Epithelial cell of proximal tubule (primary cell): ENCODE data around the gene TLCD4. TPM values are rescaled to one million over a fixed set of nuclear protein-coding genes. Genes with fewer than 3 reads are reported as not detected.
"Not testable (repeated sequence)": the region's sequence is repeated elsewhere in the genome, so short reads cannot be mapped to it uniquely, and the experiment has no call there.

ENCODE experiments used
- DNase-seq: peaks from one replicate; pipeline ENCODE4 v3.0.0-alpha.2; 2011; ENCODE audit warnings: low read depth
- H3K4me3 ChIP-seq: 2 replicates; pipeline ENCODE4 v1.5.1; 2011; ENCODE audit warnings: low read depth, mild to moderate bottlenecking, low read length
- total RNA-seq: library from RNA; depleted of rRNA; stranded (reverse); fragments of >200 nt; gene quantifications from 2 replicates; pipeline ENCODE4 v1.2.3, GENCODE V29; 2015
- TF ChIP-seq, protein P1 (sequence below): conservative IDR thresholded peaks from 2 replicates; pipeline ENCODE4 v1.5.1; 2012; ENCODE audit warnings: low read depth, mild to moderate bottlenecking, low read length

Gene TLCD4
- total RNA-seq, 1 donor from 2014 or later: 3.2 TPM

DNA sequence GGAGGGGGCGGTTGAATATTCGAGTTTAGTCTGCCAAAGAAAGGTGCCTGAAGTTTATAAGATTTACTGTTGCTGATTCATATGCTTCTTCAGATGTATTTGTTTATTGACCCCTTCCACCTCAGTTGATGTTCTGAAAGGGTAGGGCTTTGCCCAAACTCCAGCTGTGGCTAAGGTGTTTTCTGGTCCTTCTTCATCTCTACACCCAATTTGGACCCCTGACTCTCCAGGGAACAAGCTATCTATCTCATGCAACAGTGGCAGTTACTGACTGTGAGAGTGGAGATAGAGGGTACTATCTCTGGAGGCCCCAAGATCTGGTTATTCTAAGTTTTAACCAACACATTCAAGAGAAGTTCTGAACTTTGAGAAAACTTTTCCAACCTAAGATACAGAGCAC, 31.8 kb upstream of the TLCD4 start:
- DNase-seq: no peak
- no peak overlapping the region for H3K4me3 ChIP-seq
- TF ChIP-seq, protein P1, sequence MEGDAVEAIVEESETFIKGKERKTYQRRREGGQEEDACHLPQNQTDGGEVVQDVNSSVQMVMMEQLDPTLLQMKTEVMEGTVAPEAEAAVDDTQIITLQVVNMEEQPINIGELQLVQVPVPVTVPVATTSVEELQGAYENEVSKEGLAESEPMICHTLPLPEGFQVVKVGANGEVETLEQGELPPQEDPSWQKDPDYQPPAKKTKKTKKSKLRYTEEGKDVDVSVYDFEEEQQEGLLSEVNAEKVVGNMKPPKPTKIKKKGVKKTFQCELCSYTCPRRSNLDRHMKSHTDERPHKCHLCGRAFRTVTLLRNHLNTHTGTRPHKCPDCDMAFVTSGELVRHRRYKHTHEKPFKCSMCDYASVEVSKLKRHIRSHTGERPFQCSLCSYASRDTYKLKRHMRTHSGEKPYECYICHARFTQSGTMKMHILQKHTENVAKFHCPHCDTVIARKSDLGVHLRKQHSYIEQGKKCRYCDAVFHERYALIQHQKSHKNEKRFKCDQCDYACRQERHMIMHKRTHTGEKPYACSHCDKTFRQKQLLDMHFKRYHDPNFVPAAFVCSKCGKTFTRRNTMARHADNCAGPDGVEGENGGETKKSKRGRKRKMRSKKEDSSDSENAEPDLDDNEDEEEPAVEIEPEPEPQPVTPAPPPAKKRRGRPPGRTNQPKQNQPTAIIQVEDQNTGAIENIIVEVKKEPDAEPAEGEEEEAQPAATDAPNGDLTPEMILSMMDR: no peak

DNA sequence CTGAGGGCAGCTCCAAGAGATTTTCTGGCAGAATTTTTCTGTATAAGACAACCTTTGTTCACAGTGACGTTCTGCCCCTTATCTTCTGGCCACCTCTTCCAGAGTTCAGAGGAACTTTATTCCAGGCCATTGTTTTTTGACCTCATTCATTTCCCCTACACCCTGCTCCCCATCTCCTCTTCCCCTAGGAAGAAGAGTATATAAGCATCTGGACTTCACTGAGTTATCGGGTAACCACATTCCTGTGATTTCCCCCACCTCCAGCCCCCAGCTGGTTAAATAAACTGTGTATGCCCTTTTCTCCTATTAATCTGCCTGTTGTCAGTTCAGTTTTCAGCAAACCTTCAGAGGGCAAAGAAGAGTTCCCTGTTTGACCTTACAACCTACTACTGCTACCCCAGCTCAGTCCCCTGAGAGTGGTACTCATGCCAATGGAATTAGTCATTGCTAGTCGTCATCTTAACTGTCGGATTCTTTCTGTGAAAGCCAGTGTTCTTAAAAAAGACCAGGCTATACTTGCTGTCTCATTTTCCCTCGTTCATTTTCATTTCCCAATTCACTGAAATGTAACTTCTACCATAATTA, 30.1 kb upstream of the TLCD4 start:
- no peak overlapping the region for H3K4me3 ChIP-seq
- peak; percentile 54 for DNase-seq
- TF ChIP-seq, protein P1: no peak

DNA sequence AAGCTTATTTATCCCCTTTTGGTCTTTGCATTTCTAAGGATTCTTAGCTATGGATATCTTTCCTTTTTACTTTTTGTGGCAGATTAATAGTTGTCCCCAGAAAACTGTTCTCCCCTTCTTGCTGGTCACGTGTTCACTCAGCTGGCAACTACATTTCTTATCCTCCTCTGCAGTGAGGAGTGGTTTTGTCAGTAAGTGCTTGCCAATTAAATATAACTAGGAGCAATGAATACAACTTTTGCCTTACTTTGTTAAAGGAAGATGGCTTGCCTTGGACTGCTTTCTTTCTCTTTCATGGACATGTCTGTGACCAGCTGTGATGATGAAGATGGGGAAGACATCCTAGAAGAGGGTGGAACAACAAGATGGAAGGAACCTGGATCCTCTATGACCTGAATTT, 28.9 kb upstream of the TLCD4 start:
- no peak overlapping the region for H3K4me3 ChIP-seq
- TF ChIP-seq, protein P1: no peak
- DNase-seq: no peak

DNA sequence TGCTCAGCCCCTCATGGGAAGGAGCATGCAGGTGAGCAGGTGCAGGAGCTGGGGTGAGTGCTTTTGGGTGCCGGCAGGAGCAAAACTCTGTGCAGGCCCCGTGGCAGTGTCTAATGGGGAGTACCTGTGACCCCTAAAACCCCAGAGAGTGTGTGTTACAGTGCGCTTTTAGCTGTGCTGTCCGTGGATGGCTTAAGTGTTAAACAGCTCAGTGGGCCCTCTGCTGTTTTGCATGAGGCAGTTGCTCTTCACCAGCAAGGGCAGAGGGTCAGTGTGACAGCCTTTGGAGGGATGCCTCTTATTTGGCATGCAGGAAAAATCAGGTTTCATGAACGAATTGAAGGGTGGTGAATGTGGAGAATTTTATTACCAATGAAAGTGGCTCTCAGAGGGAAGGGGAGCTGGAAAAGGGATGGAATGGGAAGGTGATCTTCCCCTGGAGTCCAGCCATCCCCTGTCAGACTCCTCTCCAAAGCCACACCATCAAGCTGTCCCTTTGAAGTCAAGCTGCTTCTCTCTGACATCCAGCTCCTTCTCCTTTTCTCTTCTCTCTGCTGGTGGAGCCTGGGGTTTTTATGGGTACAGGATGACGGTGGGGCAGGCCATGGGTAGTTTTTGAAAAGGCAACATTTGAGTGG, 27.4 kb upstream of the TLCD4 start:
- H3K4me3 ChIP-seq: no peak overlapping the region
- no peak for DNase-seq
- TF ChIP-seq, protein P1: no peak

DNA sequence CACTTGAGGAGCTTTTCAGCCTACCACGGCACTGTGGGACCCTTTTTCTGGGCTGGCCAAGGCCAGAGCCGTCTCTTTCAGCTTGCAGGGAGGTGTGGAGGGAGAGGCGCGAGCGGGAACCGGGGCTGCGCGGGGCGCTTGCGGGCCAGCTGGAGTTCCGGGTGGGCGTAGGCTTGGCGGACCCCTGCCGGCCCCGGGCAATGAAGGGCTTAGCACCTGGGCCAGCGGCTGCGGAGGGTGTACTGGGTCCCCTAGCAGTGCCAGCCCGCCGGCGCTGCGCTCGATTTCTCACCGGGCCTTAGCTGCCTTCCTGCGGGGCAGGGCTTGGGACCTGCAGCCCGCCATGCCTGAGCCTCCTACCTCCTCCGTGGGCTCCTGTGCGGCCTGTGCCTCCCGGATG, 25.9 kb upstream of the TLCD4 start:
- DNase-seq, H3K4me3 ChIP-seq: not testable (repeated sequence)

DNA sequence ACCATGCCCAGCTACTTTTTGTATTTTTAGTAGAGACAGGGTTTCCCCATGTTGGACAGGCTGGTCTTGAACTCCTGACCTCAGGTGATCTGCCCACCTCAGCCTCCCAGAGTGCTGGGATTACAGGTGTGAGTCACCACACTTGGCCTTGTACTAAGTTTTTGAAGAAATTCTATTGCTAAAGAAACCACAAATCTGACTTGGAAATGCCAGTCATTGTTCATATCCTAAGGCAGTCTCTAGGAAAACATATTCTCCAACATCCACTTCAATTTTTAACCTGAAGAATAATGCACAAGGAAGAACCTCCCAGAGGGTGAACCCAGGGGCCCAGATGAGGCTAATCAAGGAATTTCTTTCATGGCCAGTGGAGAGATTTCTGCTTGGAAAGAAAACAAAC, 24.3 kb upstream of the TLCD4 start:
- H3K4me3 ChIP-seq, DNase-seq: not testable (repeated sequence)

DNA sequence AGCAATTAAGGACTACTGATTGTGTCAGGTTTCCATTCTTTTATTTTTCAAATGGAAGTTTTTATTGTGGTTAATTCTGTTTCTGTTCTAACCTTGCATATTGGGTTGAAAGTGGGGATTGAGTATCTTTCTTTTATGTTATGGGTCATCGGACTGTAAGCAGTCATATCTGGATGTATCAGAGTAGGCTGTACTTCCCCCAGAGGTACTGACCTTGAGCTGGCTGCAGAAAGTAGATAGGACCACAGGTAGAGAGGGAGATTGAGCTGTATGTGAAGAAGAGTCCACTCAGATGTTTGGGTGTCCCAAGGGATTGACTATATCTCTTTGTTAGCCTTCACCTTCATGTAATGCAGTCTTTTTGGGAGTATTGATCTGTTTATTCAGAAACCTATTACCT, 23.9 kb upstream of the TLCD4 start:
- H3K4me3 ChIP-seq: no peak overlapping the region
- TF ChIP-seq, protein P1: no peak
- DNase-seq: no peak

DNA sequence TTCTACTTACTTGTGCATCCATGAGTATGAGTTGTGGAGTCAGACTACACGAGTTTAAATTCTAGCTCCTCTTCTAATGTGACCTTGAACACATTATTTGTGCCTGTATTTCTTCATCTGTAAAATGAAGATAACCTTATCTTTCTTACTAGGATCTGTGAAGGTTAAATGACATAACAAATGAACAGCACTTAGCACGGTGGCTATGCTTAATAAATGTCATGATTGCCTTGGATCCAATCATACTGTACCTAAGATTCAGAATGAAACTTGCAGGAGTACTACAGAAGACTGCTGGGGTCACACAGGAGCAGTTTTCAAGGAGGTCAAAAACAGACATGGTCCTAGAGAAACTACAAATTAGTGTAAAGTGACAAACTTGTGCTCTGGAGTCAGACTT, 22.2 kb upstream of the TLCD4 start:
- no peak overlapping the region for H3K4me3 ChIP-seq
- TF ChIP-seq, protein P1: no peak
- DNase-seq: no peak
